Ovary (tissue), 3 donors: Measurements from ENCODE around the gene TSLP.

Experiments used
- CTCF ChIP-seq, 3 donors: fragments of 450-650 bp in 2 of 3; fragments of 200-600 bp in 1 of 3; IDR thresholded peaks; one replicate each; pipeline versions ENCODE4 v1.5.1 to v1.8.0; 2016 to 2022; ENCODE audit warnings: antibody characterized with exemption in 3 of 3, mild to moderate bottlenecking in 1 of 3
- EP300 ChIP-seq: sonication (generic); formaldehyde crosslinking; IDR thresholded peaks from one replicate; pipeline ENCODE4 v1.6.1; 2017; ENCODE audit warnings: antibody characterized with exemption
- POLR2A ChIP-seq: fragments of 450-650 bp; IDR thresholded peaks from one replicate; pipeline ENCODE4 v1.6.1; 2017; ENCODE audit warnings: antibody characterized with exemption, mild to moderate bottlenecking, moderate library complexity
- donor health status: DM: no; HTN: no; CAD: no.

- TF ChIP-seq CTCF (IDR thresholded peaks at IDR 0.05) (no peak), POLR2A (no peak), EP300 (no peak)
Observed at GRCh38 chr5:111022301-111022700, 49.2 kb upstream of the TSLP start.
